Cardiac septum (tissue), 1 donor: ENCODE data around the gene ERMAP. TPM values are rescaled to one million over a fixed set of nuclear protein-coding genes. Genes with fewer than 3 reads are reported as not detected.
"Not testable (repeated sequence)": the region's sequence is repeated elsewhere in the genome, so short reads cannot be mapped to it uniquely, and the experiment has no call there.

Source experiments
- DNase-seq: peaks from one replicate; pipeline ENCODE4 v3.0.0-alpha.2; 2020; ENCODE audit warnings: low spot score
- intact Hi-C: fragments of 100-400 bp; cut with DNase I; formaldehyde crosslinking; loops from one replicate; pipeline ENCODE4 v1.14.0; 2022
- total RNA-seq: library from RNA; stranded (reverse); fragmentation: NEBNext Ultra II Directional; extraction: Animal tissue kit (Norgen Biotek cat#: 25700); gene quantifications from one replicate; pipeline ENCODE4 v1.2.1, GENCODE V29; 2021
- donor health status: DM: no; HTN: no; CAD: no.

The ERMAP gene
- total RNA-seq, 1 donor from 2014 or later: 8.5 TPM

DNA sequence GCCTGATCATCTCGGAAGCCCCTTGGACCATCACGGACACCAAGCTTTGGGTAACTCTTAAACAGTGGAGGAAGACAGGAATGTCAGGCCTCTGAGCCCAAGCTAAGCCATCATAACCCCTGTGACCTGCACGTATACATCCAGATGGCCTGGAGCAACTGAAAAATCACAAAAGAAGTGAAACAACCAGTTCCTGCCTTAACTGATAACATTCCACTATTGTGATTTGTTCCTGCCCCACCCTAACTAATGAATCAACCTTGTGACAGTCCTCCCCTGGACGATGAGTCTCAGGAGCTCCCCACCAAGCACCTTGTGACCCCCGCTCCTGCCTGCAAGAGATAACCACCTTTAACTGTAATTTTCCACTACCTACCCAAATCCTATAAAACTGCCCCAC lies 42.4 kb downstream of the ERMAP start:
- intact Hi-C loops, DNase-seq: not testable (repeated sequence)

DNA sequence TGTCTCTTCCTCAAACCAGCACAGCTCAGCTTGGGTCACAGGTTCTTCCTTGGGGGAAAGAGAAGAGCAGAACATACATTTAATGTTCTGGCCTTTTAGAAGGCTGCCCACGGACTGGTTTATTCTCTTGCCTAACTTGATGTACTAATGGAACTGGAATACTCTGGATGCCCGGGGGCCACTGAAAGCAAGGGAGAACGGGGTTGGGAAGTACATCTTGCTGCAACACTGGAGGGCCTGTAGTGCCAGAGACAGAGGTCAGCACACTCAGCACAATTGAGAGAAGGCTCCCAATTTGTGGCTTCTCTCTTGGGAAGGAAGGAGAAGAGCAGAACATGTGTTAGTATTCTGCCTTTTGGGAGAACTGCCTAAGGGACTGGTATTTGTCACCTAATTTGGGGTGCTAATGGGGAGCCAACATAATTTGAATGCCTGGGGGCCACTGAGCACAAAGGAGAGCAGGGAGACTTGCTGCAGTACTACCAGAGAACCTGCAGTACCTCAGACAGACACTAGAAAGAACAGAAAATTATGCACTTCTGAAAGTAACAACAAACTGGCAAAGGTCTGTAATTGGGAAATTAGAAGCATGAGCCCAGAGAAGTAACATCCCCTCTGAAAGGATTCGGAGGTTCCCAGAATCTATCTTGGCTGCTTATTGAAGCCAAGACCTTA lies 43.6 kb downstream of the ERMAP start:
- DNase-seq: no peak
- intact Hi-C loops: no loop called here

DNA sequence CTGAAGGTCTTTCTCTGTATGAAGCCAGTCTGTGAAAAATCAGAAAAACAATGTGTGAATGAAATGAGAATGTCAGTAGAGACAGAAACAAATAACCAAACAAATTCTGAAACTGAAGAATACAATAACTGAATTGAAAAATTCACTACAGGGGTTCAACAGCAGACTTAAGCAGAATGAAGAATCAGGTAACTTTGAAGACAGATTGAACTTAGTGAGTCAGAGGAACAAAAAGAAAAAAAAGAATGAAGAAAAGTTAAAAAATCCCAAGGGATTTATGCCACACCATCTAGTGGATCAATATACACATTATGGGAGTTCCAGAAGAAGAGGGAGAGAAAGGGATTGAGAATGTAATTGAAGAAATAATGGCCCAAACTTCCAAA lies 44.1 kb downstream of the ERMAP start:
- intact Hi-C loops: no loop called here
- DNase-seq: no peak

DNA sequence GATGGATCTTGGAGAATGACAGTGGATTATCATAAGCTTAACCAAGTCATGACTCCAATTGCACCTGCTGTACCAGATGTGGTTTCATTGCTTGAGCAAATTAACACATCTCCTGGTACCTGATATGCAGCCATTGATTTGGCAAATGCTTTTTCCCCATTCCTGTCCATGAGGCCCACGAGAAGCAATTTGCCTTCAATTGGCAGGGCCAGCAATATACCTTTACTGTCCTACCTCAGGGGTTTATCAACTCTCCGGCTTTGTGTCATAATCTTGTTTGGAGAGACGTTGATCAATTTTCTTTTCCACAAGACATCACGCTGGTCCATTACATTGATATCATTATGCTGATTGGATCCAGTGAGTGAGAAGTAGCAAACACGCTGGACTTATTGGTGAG lies 49.6 kb downstream of the ERMAP start:
- intact Hi-C loops: no loop called here
- no peak for DNase-seq

DNA sequence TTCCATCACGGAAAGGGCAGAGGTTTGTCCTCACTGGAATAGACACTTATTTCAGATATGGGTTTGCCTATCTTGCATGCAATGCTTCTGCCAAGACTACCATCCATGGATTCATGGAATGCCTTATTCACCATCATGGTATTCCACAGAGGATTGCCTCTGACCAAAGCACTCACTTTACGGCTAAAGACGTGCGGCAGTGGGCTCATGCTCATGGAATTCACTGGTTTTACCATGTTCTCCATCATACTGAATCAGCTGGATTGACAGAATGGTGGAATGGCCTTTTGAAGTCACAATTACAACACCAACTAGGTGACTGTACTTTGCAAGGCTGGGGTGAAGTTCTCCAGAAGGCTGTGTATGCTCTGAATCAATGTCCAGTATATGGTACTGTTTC lies 51.5 kb downstream of the ERMAP start:
- intact Hi-C loops: not testable (repeated sequence)

DNA sequence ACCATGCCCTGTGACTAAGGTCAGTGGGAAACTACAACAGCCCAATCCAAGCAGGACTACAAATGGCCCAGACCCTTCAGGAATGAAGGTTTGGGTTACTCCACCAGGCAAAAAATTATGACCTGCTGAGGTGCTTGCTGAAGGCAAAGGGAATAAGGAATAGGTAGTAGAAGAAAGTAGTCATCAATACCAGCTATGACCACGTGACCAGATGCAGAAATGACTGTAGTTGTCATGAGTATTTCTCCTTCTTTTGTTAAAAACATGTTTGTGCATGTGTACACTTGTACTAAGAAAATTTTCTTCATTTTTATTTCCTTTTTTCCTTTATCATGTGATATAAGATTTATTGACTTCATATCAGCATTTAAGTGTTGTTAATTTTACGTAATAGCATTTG lies 52.3 kb downstream of the ERMAP start:
- DNase-seq, intact Hi-C loops: not testable (repeated sequence)

More for the DNA sequence above, 51.5 kb downstream of the ERMAP start:
- DNase-seq: not testable (repeated sequence)

DNA sequence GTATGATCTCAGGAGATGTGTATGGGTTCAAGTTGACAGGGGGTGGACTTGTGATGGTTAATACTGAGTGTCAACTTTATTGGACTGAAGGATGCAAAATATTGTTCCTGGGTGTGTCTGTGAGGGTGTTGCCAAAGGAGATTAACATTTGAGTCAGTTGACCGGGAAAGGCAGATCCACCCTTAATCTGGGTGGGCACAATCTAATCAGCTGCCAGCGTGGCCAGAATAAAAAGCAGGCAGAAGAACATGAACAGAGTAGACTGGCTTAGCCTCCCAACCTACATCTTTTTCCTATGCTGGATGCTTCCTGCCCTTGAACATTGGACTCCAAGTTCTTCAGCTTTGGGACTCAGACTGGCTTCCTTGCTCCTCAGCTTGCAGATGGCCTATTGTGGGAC lies 52.8 kb downstream of the ERMAP start:
- intact Hi-C loops, DNase-seq: not testable (repeated sequence)

DNA sequence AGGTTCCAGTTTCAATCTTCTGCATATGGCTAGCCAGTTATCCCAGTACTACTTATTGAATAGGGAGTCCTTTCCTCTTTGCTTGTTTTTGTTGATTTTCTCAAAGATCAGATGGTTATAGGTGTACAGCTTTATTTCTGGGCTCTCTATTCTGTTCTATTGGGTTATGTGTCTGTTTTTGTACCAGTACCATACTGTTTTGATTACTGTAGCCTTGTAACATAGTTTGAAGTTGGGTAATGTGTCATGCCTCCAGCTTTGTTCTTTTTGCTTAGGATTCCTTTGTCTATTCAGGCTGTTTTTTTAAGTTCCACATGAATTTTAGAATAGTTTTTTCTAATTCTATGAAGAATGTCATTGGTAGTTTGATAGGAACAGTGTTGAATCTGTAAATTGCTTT lies 56.2 kb downstream of the ERMAP start:
- intact Hi-C loops, DNase-seq: not testable (repeated sequence)

DNA sequence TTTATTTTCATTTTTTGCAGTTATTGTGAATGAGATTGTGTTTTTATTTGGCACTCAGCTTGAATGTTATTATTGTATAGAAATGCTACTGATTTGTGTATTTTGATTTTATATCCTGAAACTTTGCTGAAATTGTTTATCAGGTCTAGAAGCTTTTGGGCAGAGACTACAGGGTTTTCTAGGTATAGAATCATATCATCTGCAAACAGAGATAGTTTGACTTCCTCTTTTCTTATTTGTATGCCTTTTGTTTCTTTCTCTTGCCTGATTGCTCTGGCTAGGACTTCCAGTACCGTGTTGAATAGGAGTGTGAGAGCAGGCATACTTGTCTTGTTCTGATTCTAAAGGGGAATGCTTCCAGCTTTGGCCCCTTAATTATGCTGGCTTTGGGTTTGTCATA lies 56.7 kb downstream of the ERMAP start:
- intact Hi-C loops: no loop called here
- no peak for DNase-seq

DNA sequence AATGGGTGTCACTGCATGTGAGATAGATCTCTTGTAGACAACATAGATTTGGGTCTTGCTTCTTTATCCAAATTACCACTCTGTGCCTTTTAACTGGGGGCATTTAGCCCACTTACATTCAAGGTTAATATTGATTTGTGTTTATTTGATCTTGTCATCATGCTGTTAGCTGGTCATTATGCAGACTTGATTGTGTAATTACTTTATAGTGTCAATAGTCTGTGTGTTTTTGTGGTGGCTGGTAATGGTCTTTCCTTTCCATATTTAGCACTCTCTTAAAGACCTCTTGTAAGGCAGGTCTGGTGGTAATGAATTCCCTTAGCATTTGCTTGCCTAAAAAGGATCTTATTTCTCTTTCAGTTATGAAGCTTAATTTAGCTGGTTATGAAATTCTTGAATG lies 59.1 kb downstream of the ERMAP start:
- DNase-seq: no peak
- intact Hi-C loops: no loop called here

DNA sequence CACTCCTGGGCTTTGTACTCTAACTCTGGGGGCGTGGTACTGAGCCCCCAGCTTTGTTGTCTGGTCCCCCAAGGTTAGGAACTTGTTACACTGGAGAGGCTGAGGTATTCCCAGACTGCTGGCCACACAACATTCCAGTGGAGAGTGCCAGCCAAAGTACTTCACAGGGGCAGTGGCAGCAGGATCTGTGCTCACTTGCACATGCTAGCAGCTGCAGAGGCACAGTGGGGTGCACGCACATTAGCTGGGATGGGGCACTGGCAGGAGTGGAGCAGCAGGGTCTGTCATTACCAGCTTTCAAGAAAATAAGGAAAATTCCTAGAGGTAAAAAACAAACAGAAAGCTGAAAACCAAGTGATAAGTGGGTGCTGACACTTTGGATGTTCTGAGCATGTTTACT lies 60.5 kb downstream of the ERMAP start:
- DNase-seq: no peak
- intact Hi-C loops: no loop called here

DNA sequence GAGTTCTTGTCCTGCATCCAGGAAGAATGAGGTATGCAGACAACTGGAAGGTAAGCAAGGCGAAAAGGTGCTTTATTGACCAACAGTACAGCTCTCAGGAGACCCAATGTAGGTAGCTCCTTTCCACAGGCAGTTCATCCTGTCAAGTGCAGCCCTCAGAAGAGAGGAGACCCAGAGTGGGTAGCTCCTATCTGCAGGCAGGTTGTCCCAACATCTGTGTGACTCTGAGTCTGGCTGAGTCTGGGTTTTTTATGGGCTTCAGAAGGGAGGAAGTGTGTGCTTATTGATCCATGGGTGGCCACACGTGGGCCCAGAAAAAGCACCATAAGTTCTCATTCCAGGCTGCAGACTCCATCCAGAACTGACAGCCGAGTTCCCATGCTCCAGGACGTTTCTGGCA lies 63.5 kb downstream of the ERMAP start:
- intact Hi-C loops: no loop called here
- no peak for DNase-seq

DNA sequence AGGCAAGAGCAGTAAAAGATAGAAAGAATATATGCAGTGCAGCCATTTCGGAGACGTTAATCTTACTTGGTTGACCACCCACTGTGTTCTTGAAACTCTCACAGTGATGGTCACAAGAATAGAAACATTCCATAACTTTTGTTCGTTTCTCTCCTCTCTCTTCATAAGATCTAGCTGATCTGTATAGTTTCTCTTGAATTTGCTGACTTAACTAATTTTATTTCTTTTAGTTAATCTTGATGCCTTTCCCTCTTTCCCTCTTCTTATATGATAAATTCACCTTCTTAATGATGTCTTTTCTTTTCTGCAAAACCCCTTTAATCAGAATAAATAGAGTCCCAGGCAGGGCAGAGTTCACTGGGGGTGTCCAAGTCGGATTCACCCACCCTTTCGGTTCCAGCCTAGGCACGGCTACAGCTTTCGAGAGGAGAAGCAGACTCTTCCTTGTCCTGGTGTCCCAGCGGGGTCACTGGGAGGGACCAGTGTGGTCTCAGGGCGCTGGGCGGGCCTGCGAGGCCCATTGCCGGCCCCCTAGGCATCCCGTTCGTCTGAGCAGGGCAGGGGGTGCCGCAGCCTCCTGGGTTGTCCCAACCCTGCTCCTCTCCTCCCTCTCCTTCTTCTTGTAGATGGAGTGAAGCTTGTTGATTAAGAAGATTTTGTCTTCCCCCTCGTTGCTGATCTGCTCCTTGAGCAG lies 69.3 kb downstream of the ERMAP start:
- DNase-seq: no peak
- intact Hi-C loops: no loop called here

DNA sequence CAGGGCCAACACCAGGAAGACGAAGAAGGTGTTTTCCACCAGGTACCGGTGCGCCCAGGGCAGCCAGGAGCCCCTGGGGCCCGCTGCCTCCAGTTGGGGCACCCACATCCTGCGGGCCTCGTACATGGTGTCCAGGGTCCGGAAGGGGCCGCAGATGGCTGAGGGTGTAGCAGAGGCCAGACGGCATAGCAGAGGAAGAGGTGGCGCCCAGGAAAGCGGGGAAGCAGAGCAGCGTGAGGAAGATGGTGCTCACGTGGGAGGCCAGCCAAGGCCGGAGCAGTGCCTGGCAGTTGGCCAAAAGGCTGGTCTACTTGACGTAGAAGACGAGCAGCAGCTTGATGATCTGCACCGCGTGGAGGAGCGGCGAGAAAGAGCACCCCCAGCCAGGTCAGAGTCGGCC lies 69.9 kb downstream of the ERMAP start:
- intact Hi-C loops: no loop called here
- no peak for DNase-seq

DNA sequence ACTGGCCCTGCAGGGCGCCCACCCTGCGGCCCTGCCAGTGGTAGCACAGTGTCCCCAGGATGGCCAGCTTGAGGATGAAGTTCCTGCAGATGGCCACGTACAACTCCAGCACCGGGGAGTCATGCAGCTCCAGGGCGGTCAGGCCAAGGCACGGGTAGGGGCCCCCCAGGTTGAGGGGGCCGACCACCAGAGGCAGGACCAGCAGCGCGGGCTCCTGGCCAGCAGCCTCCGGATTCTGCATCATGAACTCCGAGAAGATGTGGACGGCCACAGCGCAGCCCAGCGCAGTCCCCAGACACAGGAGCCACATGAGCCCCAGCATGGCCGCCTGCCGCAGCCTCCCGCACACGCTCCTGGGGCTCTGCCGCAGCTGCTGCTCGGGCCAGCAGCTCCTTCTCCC lies 70.4 kb downstream of the ERMAP start:
- DNase-seq: no peak
- intact Hi-C loops: no loop called here

DNA sequence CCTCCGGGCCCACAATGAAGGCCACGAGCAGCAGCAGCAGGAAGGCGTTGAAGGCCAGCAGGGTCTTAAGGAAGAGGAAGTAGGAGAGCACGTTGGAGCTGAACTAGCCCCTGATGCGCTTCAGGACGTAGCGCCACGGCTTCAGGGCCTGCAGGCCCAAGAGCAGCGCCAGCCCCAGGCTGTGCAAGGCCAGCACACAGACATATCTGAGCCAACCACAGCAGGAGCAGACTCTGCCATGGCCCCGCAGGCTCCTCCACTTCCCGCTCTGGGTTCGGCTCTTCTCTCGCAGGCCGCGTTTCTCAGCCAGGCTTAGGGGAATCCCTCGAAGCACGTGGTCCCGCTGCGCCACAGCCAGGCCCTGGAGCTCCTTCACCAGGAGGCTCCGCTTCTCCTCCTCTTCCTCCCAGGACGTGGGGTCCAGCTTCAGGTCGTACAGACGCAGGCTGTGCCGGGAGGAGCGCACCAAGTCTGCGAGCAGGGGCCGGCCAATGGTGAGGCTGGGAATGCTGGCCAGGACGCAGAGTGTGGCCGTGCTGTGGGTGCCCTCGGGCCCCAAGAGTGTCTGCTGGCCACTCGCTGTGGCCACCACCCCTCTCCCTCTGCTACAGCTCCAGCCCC lies 71.2 kb downstream of the ERMAP start:
- intact Hi-C loops: no loop called here
- DNase-seq: no peak

DNA sequence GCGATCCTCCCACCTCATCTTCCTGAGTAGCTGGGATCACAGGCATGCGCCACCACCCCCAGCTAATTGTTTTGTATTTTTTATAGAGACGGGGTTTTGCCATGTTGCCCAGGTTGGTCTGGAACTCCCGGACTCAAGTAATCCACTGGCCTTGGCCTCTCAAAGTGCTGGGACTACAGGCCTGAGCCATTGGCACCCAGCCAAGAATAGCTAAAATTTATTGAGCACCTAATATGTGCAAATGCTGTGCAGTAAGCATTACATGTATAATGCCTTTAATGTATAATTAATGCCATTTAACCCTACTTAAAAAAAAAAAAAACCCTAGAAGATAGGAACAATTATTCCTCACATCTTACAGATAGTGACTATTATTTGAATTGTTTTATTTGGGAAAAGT lies 72.3 kb downstream of the ERMAP start:
- intact Hi-C loops: no loop called here
- no peak for DNase-seq

DNA sequence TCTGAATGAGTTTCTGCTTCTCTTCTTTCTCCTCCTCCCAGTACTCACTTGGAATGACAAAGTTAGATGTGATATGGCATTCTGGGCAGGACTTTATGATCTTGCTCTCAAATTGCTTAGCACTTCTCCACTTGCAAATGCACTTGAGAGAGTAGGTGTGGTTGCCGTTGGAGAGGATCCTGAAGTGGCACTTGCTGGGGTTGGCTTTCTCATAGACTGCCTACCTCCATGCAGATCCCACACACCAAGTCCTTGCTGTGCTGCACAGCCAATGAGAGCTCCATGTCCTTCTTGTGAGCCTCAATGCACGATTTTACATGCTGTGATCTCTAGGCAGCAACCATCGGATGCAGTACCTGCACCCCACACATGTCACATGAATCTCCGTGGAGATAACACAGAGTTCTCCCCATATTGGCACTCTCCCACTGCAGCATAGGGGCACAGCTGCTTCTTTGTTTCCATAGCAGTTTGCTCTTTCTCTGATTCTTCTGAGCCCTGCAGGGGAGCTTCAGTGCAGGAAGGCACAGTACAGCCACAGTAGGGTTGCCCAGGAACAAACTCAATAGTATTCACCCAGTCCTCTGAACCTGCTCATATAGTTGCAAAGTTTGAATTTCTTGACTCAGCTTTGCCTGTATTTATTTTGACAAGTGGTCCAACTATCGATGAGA lies 74.7 kb downstream of the ERMAP start:
- no peak for DNase-seq
- intact Hi-C loops: no loop called here
